Activated T-cell treated with anti-CD3 and anti-CD28 coated beads for 24 hours (primary cell): ENCODE results near the gene ZNF285.
"Not testable (repeated sequence)": the region's sequence is repeated elsewhere in the genome, so short reads cannot be mapped to it uniquely, and the experiment has no call there.

Experiments
- DNase-seq: peaks from one replicate; pipeline ENCODE4 v3.0.0-alpha.2; 2020; ENCODE audit warnings: low read depth

The ZNF285 gene

DNA sequence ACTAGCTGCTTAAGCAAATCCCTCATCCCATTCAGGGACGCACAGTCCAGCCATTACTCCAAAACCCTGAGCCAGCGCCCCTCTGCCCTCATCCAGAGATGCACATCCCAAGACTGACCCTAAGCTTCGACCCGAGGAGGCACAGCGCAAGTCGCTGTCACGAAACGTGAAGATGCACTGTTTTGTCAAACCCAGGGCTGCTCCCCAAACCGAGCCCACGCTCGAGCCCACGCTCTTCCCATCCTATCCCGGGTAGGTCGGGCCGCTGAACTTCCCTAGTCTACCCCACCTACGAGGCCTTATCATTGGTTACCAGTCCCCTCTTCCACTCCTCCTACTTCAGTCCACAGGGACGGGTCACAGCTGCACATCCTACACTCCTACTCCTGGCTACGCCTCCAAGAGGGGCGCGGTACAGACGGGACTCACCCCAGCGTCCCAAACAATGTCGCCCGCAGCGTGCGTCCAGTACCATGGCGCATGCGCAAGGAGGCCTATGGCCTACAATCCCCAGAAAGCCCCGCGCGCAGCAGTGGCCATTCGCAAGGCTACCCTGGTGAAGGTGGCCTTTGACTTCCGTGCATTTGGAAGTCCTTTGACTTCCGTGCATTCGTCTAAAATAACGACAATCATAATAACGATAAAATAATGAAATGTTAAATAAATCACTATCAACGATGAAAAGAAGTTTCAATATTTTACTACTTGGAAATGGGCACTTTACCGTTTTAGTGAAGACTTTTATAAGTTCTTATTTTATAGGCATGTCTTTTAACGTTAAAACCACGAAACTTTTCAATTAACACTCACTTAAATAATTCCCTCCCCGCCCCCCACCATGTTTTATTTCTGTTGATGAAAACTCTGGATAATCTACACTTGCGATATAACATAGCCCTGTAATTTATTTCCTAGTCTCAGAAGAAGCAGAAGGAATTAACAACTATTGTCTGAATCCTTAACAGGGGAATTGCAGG is at the start of gene ZNF285:
ZNF285 (minus strand) TSS at position 470 of the 977 bp plus-strand sequence. CDS start 4,395 bp downstream, outside the sequence.
- DNase-seq: peak; percentile 71

DNA sequence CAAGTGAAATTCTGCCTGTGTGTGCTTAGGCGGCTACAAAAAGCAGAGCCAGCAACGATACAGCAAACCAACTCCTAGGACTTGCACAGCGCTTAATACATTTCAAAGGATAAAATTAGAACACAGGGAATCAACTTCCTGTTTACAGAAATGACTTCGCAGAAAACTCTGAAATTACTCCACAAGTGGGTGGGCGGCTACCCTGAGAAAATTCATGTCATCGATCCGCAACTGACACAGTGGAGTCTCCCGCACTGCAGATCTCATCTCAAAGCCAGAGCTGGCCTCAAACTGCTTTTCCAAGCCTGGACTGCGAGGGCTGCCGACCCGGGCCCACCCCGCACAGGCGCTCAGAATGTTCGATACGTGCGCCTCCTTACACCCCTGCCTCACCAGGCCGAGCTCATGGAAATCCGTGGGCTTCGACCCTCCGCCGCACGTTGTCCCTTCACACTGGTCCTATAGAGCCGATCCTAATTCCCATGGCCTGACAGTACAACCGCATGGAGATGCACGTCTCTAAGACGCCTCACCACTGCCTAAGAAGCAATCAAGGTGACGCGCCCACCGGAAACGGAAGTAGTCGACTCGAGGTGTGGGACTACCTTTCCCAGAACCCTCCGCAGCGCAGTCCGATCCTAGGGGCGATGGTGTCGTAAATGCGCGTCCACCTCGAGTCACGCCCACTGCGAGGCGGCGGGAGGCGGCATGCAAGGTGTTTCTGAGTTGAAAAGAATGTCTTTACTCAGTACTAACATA is 46.7 kb upstream of the ZNF285 start, which contains the start of gene ZNF229:
ZNF229 (minus strand) TSS at position 557 of the 759 bp plus-strand sequence. CDS start 5,625 bp downstream, outside the sequence.
- DNase-seq: peak; percentile 64

DNA sequence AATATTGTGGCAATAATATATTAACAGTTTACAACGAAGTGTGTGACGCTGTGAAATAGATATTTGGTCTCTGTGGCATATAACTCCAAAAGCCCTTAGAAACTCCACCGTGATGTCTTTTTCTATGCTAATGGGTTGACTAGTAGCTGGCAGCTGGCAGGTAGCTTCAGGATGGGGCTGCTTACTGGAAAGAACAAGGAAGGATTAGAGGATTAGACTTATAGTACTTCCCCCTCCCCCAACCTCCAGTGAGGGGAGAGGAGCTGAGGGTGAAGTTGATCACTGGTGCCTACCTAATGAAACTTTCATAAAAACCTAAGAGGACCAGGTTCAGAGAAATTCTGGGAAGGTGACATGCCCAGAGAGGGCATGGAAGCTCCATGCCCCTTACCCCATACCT is 37.0 kb upstream of the ZNF285 start:
- DNase-seq: no peak

DNA sequence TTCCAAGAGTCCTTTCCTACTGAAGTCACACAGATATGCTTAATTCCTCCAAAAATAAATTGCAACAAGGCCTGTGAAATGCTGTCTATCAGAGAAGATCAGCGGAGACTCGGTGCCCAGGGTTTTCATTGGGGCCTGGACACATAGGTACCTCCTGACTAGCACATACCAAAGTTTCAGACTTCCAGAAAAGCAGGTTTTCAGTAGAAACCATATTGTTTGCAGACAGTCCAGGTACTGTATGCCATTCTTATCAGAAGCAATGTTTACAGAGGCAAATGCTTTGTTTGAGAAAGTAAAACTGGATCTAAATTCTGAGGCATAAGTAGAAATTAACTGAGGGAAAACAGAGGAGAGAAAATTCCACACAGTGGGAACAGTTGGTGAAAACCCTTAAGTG is 34.0 kb upstream of the ZNF285 start:
- no peak for DNase-seq

DNA sequence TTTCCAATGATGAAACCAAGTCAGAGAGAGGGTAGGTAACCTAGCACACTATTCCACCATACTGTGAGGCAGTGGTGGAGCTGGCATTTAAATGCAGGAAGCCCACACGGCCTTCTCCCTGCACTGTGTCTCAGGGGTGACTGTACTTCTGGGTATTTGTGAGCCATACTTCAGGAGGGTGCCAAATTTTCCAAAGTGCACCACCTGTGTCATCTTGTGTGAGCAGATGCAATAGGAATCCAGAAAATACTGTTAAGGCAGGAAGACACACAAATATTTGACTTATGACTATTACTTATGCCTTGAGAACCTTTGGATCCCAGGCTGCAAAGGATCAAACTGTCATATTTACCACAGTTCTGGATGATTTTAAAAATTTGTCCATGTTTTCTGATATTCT is 29.5 kb upstream of the ZNF285 start:
- DNase-seq: no peak

DNA sequence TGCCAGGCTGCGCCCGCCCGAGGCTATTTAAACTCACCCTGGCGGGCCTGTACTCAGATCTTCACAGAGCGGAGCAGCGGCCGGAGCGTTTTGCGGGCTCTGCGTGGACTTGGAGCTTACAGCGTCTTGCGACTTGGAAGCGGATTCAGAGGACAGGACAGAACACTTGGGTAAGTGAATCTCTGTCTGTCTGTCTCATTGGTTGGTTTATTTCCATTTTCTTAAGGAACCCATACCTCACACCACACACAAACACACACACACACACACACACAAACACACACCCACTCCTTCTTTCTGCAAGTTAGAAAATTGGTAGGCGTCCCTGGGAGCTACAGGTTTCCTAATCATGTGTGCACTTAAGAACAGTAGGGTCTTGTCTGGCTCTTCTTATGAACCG is 14.1 kb upstream of the ZNF285 start:
- not testable (repeated sequence) for DNase-seq

DNA sequence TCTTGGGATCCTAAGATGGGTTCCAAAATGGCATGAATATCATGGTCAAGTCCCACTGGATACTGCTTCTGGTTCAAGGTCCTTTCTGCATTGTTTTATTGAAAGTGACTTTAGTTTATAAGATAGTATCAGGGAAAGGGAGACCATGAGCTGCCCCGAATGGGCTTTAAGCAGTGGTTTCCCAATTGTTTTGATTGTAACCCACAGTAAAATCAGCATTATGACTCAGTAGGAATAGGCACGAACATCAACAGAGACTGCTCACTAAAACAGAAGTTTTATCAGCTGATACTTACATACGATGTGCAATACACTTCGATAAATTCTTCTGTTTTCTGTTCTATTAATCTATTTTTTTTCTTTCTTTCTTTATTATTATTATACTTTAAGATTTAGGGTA is 12.1 kb downstream of the ZNF285 start:
- DNase-seq: not testable (repeated sequence)

DNA sequence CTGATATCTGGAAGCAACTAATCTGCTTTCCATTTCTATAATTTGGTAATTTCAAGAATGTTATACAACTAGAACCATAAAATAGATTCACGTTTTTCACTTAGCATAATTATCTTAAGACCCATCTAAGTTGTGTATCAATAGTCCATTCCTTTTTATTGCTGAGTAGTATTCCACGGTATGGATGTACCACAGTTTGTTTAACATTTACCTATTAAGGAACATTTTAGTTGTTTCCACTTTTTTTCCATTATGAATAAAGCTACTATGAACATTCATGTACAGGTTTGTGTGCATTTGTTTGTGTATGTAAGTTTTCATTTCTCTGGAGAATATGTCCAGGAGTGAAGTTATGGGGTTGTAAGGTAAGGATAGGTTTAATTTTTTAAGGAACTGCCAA is 26.6 kb downstream of the ZNF285 start:
- DNase-seq: no peak

DNA sequence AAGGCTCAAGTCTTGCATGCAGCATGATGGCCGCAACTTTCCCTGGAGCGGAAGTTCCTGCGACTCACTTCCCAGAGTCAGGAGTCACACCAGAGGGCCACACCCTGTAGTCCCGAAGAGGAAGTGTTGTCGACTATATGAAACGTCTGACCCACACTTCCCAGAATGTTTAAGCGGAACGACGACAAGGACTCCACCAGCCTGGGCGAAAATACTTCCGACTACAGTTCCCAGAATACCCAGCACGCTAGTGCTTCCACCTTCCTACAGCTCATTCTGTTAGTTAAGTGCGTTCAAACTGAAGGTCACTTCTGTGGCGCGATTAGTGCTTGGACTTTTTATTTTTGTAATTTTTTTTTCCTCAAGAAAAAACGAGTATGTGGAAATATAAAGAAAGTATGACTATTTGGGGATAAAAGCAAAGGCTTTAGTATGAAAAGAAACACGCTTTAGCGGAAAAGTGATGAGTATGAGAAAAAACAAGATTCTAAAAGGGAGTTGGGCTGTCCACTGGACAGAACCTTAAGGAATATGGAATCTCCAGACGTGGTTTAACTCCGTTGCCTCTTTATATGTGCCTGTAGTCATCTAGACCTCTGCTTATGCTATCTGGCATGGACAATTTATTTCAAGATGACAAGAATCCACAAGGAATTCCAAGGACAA is 29.5 kb downstream of the ZNF285 start:
- DNase-seq: no peak

DNA sequence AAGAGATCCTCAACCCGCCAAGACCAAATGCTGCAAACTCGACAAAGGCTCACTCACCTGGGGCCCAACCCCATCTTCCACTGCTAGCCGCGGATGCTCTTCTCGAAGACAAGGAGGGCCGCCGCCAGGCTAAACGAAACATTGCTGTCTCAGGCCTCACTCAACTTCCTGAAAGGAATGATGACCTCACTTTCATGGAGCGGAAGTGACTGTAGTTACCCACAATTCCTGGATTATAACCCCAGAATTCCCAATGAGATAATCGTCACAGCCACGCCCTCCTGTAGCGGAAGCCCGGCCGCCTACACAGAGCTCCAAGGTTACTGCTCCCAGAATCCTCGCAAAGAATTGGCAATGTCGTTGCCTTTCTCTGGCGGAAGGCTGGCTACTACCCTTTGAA is 34.4 kb downstream of the ZNF285 start:
- DNase-seq: no peak

DNA sequence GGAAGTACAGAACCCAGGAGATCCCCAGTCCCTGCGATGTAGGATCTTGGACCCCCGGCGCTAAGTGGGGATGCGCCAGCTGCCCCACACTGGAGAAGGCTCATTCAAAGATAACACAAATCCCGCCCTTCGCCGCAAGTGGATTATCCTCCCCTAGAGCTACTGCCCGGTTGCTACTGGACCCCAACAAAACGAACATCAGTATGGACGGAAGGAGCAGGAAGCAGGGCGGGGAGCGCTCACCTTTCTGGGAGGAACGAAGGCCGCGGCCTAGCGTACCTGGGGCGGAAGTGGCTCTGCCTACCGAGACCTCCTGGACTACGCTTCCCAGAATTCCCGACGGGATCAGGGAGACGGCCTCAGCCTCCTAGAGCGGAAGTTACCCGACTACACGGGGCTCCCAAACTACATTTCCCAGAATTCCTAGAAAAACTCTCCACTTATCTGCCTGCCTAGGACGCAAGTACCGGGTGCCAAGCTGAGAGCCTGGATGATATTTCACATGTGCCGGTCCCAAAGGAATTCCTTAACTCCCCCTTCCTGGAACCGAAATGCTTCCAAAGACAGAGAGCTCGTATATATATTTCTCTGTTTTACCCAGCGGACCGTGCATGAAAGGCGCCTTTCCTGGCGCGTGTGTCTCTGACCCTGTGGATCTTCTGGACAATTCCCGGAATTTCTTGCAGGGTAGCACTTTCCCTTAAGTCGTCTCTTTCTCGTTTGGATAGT is 44.9 kb downstream of the ZNF285 start, which contains the start of gene ZNF112:
ZNF112 (minus strand) TSS at position 298 of the 729 bp plus-strand sequence. CDS start 16,141 bp downstream, outside the sequence.
- peak; percentile 6 for DNase-seq

DNA sequence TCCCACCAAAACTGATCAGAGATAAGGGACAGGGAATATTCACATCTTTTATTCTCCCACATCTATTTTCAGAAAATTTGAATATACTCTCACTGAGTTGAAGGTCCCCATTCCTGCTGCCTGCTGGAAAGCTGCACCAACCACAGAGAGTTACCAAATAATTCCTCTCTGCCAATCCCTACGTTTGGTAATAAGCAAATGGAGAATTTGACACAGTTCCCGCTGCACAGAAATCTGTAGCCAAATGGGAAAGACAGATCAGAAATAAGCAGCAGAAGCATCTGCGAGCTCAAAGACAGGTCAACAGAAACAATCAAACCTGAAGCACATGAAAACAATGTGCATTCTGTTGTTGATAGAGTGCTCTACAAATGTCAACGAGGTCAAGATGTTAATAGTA is 54.9 kb downstream of the ZNF285 start:
- no peak for DNase-seq

DNA sequence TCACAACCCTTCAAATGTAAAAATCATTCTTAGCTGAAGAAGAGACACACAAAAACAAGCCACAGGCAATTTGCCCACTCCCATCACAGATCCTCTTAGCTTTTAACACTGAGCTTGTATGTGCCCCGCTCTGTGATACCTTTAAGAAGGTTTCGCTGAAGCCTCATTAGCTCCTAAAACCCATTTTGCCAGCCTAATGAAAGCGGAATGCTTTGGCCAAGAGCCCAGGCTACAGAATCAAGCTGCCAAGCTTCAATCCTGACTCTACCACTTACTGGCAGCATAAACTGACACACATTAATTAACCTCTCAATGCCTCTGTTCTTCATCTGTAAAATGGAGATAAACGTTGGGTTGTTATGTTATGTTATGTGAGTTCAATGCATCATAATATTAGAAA is 55.4 kb downstream of the ZNF285 start:
- DNase-seq: no peak

DNA sequence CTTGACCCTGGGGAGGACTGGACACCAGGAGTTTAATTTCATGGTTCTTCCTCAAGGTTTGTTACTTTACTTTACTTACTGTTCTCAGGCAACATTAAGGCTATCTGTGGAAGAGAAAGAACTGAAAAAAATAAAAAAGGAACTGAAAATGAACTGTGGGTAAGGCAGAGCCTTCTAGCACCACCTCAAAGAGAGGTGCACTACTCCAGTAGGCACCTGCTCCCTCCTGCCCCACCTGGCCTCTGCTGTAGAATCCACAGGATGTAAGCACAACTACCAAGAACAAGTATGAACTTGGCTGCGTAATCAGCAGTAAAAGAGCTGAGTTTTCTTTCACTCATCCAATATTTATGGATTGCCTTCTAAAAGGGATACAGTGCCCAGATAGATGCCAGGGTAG is 57.2 kb downstream of the ZNF285 start:
- no peak for DNase-seq

DNA sequence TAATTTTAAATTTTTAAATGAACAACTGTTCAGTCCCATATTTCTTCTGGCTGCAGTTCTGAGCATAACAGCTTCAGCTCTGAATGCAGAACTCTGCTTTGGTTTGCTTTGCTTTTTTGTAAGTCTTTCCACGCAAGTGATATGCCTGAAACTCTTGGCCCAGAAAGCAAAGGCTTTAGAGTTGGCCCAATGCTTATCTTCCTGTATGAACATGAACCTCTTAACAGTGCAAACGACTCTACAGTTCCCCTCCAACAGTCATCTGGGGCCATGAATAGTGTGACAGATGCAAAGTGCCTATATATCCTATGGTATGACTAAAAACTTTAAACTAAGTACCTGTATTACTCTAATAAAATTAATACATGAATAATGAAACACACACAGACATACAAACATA is 59.6 kb downstream of the ZNF285 start:
- no peak for DNase-seq

DNA sequence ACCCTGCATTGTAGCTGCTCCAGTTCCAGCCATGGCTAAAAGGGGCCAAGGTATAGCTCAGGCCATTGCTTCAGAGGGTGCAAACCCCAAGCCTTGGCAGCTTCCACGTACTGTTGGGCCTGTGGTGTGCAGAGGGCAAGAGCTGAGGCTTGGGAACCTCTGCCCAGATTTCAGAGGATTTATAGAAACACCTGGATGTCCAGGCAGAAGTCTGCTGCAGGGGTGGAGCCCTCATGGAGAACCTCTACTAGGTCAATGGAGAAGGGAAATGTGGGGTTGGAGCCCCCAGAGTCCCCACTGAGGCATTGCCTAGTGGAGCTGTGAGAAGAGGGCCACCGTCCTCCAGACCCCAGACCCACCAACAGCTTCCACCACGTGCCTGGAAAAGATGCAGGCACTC is 66.8 kb downstream of the ZNF285 start:
- not testable (repeated sequence) for DNase-seq
